Stimulated activated naive CD8-positive, alpha-beta T cell treated with anti-CD3 and anti-CD28 coated beads, Interleukin-15, Interleukin-2, amounts not matched to agents 100 ng/mL and 50 ng/mL, for 24 hours (primary cell): Measurements from ENCODE around the gene MEIOSIN.
"Not testable (repeated sequence)": the region's sequence is repeated elsewhere in the genome, so short reads cannot be mapped to it uniquely, and the experiment has no call there.

Experiments
- H3K27ac Mint-ChIP-seq: one replicate; pipeline ENCODE4 v1.8.0; 2021; ENCODE audit warnings: mild to moderate bottlenecking, mixed read lengths
- H3K27me3 Mint-ChIP-seq: one replicate; pipeline ENCODE4 v1.8.0; 2021; ENCODE audit warnings: mixed read lengths
- H3K36me3 Mint-ChIP-seq: one replicate; pipeline ENCODE4 v1.8.0; 2021; ENCODE audit warnings: low read depth, mixed read lengths
- H3K4me1 Mint-ChIP-seq: one replicate; pipeline ENCODE4 v1.8.0; 2021; ENCODE audit warnings: low read depth, mixed read lengths
- H3K4me3 Mint-ChIP-seq: one replicate; pipeline ENCODE4 v1.8.0; 2021; ENCODE audit warnings: mild to moderate bottlenecking, mixed read lengths
- H3K9me3 Mint-ChIP-seq: one replicate; pipeline ENCODE4 v1.8.0; 2021; ENCODE audit warnings: mixed read lengths

The MEIOSIN gene

GRCh38 chr19:45747513-45747912, 14.3 kb downstream of the MEIOSIN start:
- no peak overlapping the region for H3K27ac Mint-ChIP-seq
- H3K27me3 Mint-ChIP-seq, result peaks cover 13% of the 10 kb centered on the region
- H3K36me3 Mint-ChIP-seq, result no peaks in the 10 kb centered on the region

GRCh38 chr19:45751483-45751882, 18.2 kb downstream of the MEIOSIN start:
- H3K4me3 Mint-ChIP-seq, H3K9me3 Mint-ChIP-seq, H3K36me3 Mint-ChIP-seq, H3K27ac Mint-ChIP-seq, H3K27me3 Mint-ChIP-seq, H3K4me1 Mint-ChIP-seq: not testable (repeated sequence)

More at GRCh38 chr19:45747513-45747912, 14.3 kb downstream of the MEIOSIN start:
- Mint-ChIP-seq H3K4me1 (no peaks in the 10 kb centered on the region), H3K4me3 (no peak overlapping the region), H3K9me3 (no peaks in the 10 kb centered on the region)

GRCh38 chr19:45752639-45753038, 19.4 kb downstream of the MEIOSIN start:
- Mint-ChIP-seq H3K9me3 (no peaks in the 10 kb centered on the region), H3K27ac (no peak overlapping the region), H3K4me1 (no peaks in the 10 kb centered on the region), H3K4me3 (no peak overlapping the region), H3K36me3 (no peaks in the 10 kb centered on the region), H3K27me3 (peaks cover under 1% of the 10 kb centered on the region)

- Mint-ChIP-seq H3K4me3 (no peak overlapping the region), H3K36me3 (no peaks in the 10 kb centered on the region), H3K27me3 (no peaks in the 10 kb centered on the region), H3K27ac (no peak overlapping the region), H3K9me3 (no peaks in the 10 kb centered on the region), H3K4me1 (no peaks in the 10 kb centered on the region)
These were observed 20.3 kb downstream of the MEIOSIN start for GRCh38 chr19:45753548-45753947.

- Mint-ChIP-seq H3K27me3 (no peaks in the 10 kb centered on the region), H3K27ac (no peak overlapping the region), H3K4me3 (no peak overlapping the region), H3K9me3 (no peaks in the 10 kb centered on the region), H3K36me3 (no peaks in the 10 kb centered on the region), H3K4me1 (no peaks in the 10 kb centered on the region)
These were observed 21.1 kb downstream of the MEIOSIN start for GRCh38 chr19:45754323-45754722.

- H3K36me3 Mint-ChIP-seq, result no peaks in the 10 kb centered on the region
- no peaks in the 10 kb centered on the region for H3K4me1 Mint-ChIP-seq
- no peak overlapping the region for H3K4me3 Mint-ChIP-seq
- no peaks in the 10 kb centered on the region for H3K27me3 Mint-ChIP-seq
- no peaks in the 10 kb centered on the region for H3K9me3 Mint-ChIP-seq
- H3K27ac Mint-ChIP-seq, result no peak overlapping the region
These were observed 24.5 kb downstream of the MEIOSIN start for GRCh38 chr19:45757695-45758094.

GRCh38 chr19:45758921-45759320, 25.7 kb downstream of the MEIOSIN start:
- Mint-ChIP-seq H3K27ac (no peak overlapping the region), H3K36me3 (no peaks in the 10 kb centered on the region), H3K9me3 (no peaks in the 10 kb centered on the region), H3K27me3 (no peaks in the 10 kb centered on the region), H3K4me1 (no peaks in the 10 kb centered on the region), H3K4me3 (no peak overlapping the region)

GRCh38 chr19:45761714-45762113, 28.5 kb downstream of the MEIOSIN start:
- Mint-ChIP-seq H3K27me3 (peaks cover 7% of the 10 kb centered on the region), H3K4me3 (no peak overlapping the region), H3K9me3 (no peaks in the 10 kb centered on the region), H3K36me3 (no peaks in the 10 kb centered on the region), H3K4me1 (no peaks in the 10 kb centered on the region), H3K27ac (no peak overlapping the region)

- H3K9me3 Mint-ChIP-seq, result no peaks in the 10 kb centered on the region
- no peak overlapping the region for H3K4me3 Mint-ChIP-seq
- peaks cover 7% of the 10 kb centered on the region for H3K27me3 Mint-ChIP-seq
- H3K27ac Mint-ChIP-seq, result no peak overlapping the region
- H3K4me1 Mint-ChIP-seq, result peaks cover 2% of the 10 kb centered on the region
- no peaks in the 10 kb centered on the region for H3K36me3 Mint-ChIP-seq
These were observed 29.8 kb downstream of the MEIOSIN start for GRCh38 chr19:45762870-45763631.

GRCh38 chr19:45763691-45764294, 30.6 kb downstream of the MEIOSIN start:
- H3K36me3 Mint-ChIP-seq, result no peaks in the 10 kb centered on the region
- no peak overlapping the region for H3K27ac Mint-ChIP-seq
- H3K9me3 Mint-ChIP-seq, result no peaks in the 10 kb centered on the region
- H3K4me3 Mint-ChIP-seq, result no peak overlapping the region
- peaks cover 4% of the 10 kb centered on the region for H3K4me1 Mint-ChIP-seq
- H3K27me3 Mint-ChIP-seq, result peaks cover 7% of the 10 kb centered on the region

- Mint-ChIP-seq H3K27ac (no peak overlapping the region), H3K9me3 (no peaks in the 10 kb centered on the region), H3K27me3 (peaks cover 7% of the 10 kb centered on the region), H3K4me3 (no peak overlapping the region), H3K36me3 (no peaks in the 10 kb centered on the region), H3K4me1 (peaks cover 7% of the 10 kb centered on the region)
These were observed 31.2 kb downstream of the MEIOSIN start for GRCh38 chr19:45764475-45764874.

- Mint-ChIP-seq H3K4me1 (peaks cover 11% of the 10 kb centered on the region), H3K27ac (no peak overlapping the region), H3K4me3 (no peak overlapping the region), H3K27me3 (peaks cover 7% of the 10 kb centered on the region), H3K36me3 (no peaks in the 10 kb centered on the region), H3K9me3 (no peaks in the 10 kb centered on the region)
These were observed 31.9 kb downstream of the MEIOSIN start for GRCh38 chr19:45764945-45765701.

- no peaks in the 10 kb centered on the region for H3K36me3 Mint-ChIP-seq
- peaks cover 7% of the 10 kb centered on the region for H3K27me3 Mint-ChIP-seq
- no peak overlapping the region for H3K27ac Mint-ChIP-seq
These were observed 32.6 kb downstream of the MEIOSIN start for GRCh38 chr19:45765702-45766295.

GRCh38 chr19:45766296-45766868, 33.1 kb downstream of the MEIOSIN start:
- Mint-ChIP-seq H3K4me1 (peaks cover 15% of the 10 kb centered on the region), H3K4me3 (no peak overlapping the region), H3K27me3 (peaks cover 7% of the 10 kb centered on the region), H3K36me3 (no peaks in the 10 kb centered on the region), H3K27ac (no peak overlapping the region), H3K9me3 (no peaks in the 10 kb centered on the region)

More at GRCh38 chr19:45765702-45766295, 32.6 kb downstream of the MEIOSIN start:
- H3K9me3 Mint-ChIP-seq, result no peaks in the 10 kb centered on the region
- H3K4me1 Mint-ChIP-seq, result peaks cover 15% of the 10 kb centered on the region
- H3K4me3 Mint-ChIP-seq, result no peak overlapping the region
